NCI-H1436 treated with DMSO at 0.1 percent for 48 hours (cell line): ENCODE data around the gene DHCR7.
"Not testable (repeated sequence)": the region's sequence is repeated elsewhere in the genome, so short reads cannot be mapped to it uniquely, and the experiment has no call there.

Experiments
- DNase-seq: peaks from one replicate; lab custom pipeline; 2025; lab: John Stamatoyannopoulos, UW

DHCR7 gene

GRCh38 chr11:71437879-71438278, 10.3 kb downstream of the DHCR7 start:
- DNase-seq = no peak

- DNase-seq = no peak
Observed at GRCh38 chr11:71437399-71437798, 10.8 kb downstream of the DHCR7 start.

GRCh38 chr11:71436861-71437260, 11.3 kb downstream of the DHCR7 start:
- no peak for DNase-seq

- no peak for DNase-seq
Observed at GRCh38 chr11:71435278-71435951, 12.8 kb downstream of the DHCR7 start.

- no peak for DNase-seq
Observed at GRCh38 chr11:71434576-71435130, 13.5 kb downstream of the DHCR7 start.

GRCh38 chr11:71433648-71434450, 14.3 kb downstream of the DHCR7 start:
- DNase-seq = no peak

GRCh38 chr11:71432761-71433647, 15.2 kb downstream of the DHCR7 start:
- no peak for DNase-seq

GRCh38 chr11:71431271-71431670, 16.9 kb downstream of the DHCR7 start:
- no peak for DNase-seq

GRCh38 chr11:71430166-71430565, 18.0 kb downstream of the DHCR7 start:
- no peak for DNase-seq

- DNase-seq = no peak
Observed at GRCh38 chr11:71429701-71430100, 18.5 kb downstream of the DHCR7 start.

GRCh38 chr11:71428861-71429435, 19.2 kb downstream of the DHCR7 start:
- DNase-seq = no peak

- no peak for DNase-seq
Observed at GRCh38 chr11:71426413-71426812, 21.8 kb downstream of the DHCR7 start.

- DNase-seq = no peak
Observed at GRCh38 chr11:71425860-71426259, 22.3 kb downstream of the DHCR7 start.

- DNase-seq = no peak
Observed at GRCh38 chr11:71425409-71425808, 22.8 kb downstream of the DHCR7 start.

- DNase-seq = no peak
Observed at GRCh38 chr11:71423181-71423790, 24.9 kb downstream of the DHCR7 start.

GRCh38 chr11:71422318-71422717, 25.9 kb downstream of the DHCR7 start:
- not testable (repeated sequence) for DNase-seq

- DNase-seq = no peak
Observed at GRCh38 chr11:71421392-71421950, 26.7 kb downstream of the DHCR7 start.

GRCh38 chr11:71420455-71421241, 27.5 kb downstream of the DHCR7 start:
- peak; percentile 45 for DNase-seq

GRCh38 chr11:71418643-71419042, 29.6 kb downstream of the DHCR7 start:
- no peak for DNase-seq

GRCh38 chr11:71414645-71415044, 33.5 kb downstream of the DHCR7 start:
- no peak for DNase-seq
